ENCODE data around the gene UGGT1.

DNA sequence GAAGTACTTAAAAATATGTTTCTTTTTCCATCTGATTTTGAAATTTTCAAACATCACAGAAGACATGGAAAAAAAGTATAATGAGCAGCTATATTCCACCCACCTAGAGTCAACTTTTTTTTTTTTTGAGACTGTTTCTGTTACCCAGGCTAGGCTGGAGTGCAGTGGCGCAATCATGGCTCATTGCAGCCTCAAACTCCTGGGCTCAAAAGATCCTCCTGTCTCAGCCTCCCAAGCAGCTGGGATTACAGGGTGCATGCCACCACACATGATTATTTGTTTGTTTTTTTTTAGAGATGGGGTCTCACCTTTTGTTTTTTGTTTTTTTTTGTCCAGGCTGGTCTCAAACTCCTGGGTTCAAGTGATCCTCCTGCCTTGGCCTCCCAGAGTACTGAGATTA is 26.6 kb upstream of the UGGT1 start:
- TF ChIP-seq POLR2A (IDR thresholded peaks at IDR 0.05): no peak
- TF ChIP-seq, protein P1, sequence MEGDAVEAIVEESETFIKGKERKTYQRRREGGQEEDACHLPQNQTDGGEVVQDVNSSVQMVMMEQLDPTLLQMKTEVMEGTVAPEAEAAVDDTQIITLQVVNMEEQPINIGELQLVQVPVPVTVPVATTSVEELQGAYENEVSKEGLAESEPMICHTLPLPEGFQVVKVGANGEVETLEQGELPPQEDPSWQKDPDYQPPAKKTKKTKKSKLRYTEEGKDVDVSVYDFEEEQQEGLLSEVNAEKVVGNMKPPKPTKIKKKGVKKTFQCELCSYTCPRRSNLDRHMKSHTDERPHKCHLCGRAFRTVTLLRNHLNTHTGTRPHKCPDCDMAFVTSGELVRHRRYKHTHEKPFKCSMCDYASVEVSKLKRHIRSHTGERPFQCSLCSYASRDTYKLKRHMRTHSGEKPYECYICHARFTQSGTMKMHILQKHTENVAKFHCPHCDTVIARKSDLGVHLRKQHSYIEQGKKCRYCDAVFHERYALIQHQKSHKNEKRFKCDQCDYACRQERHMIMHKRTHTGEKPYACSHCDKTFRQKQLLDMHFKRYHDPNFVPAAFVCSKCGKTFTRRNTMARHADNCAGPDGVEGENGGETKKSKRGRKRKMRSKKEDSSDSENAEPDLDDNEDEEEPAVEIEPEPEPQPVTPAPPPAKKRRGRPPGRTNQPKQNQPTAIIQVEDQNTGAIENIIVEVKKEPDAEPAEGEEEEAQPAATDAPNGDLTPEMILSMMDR (IDR thresholded peaks at IDR 0.05): no peak
